Stimulated activated CD4-positive, alpha-beta T cell treated with anti-CD3 and anti-CD28 coated beads, TNF-alpha, amount 100 ng/mL, for 4 hours (primary cell): ENCODE data around the gene GPC3.

Source experiments
- DNase-seq, 3 experiments: peaks; one replicate each; pipeline ENCODE4 v3.0.0-alpha.2; 2020; ENCODE audit warnings: low read depth in 3 of 3

The GPC3 gene

DNA sequence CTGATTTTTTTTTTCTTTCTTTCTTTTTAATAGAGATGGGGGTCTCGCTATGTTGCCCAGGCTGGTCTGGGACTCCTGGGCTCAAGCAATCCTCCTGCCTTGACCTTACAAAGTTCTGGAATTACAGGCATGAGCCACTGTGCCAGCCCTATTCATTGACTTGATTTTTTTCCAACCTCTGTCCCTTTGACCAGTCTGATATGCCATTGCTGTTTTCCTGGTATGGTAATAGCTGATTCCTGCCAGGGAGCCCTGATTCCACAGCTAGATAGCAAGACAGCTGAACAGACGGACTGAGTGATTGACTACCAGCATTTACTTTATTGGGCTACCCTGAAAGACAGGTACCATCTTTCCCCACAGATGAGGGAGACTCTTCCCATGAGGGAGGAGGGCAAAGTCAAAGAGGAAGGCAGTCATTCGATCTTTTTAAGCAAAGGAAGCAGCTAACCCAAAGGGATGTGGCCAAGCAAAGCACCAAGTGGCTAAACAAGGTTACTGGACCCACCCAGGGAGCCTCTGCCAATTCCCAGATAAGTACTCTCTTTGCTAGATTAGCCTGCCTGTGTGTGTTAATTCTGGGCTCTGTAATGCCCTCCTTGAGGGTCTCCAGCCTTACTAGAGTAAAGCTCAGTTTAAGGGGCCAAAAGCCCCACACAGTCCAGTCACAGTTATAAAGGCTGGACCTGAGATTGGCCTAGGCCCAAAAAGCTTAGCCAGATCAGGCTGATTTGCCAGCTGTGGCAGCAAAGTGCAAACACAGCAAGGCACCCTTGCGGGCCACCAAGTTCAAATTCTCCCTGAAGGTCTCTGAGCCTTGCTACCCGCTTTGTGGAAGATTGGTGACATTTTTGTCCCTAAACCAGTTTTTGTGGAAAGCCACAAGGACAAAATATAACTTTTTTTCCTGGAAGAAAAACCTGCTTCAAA, 377.7 kb downstream of the GPC3 start:
- DNase-seq = no peak

DNA sequence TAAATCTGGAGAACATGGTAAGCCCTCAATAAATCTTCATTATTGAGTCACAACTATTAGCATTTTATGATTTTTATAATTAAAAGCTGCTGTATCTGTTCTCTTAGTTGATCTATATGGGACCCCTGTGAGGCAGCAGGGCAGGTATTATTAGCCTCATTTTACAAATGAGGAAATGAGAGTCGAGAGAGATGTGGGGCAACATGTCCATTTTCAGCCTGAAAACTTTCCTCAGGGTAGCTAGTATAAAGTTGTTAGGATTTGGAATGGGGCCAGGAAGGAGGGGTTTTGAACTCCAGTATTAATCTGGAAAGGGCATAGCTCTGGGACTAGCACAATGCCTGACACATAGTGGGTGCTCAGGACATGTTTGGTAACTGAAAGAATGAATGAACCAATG, 378.4 kb downstream of the GPC3 start:
- DNase-seq = no peak

DNA sequence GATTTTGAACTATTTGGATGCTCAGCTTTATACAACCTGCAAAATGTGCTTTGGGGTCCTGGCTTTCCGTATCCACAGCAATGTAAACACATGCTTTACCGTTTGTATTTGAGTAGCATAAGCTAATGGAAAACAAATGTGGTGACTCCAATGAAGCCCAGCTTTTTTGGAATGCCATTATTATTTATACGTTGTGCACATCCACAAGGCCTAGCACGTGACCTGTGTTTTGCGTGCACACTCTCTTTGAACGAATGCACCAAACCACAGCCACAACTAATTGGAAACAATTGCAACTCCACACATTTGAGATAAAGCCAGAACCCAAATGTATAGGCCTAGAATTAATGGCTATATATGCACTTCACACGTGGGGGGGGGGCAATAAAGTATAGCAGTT, 380.6 kb downstream of the GPC3 start:
- DNase-seq = no peak

DNA sequence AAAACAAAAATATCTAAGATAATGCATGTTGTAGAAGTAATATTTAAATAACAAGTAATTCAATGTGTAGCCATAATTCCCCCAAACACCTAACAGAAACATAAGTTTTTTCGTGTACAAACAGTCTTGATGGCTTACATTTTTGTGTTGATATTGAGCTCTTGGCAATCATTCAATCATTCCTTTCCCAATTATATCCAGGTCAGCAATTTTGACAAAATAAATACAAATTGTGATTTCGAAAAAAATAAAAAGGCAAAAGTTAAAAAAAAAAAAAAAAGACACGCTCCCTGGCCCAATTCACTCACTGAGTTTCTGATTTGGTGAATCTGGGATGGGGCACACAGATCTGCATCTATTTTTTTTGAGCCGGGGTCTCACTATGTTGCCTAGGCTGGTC, 382.5 kb downstream of the GPC3 start:
- DNase-seq = no peak

DNA sequence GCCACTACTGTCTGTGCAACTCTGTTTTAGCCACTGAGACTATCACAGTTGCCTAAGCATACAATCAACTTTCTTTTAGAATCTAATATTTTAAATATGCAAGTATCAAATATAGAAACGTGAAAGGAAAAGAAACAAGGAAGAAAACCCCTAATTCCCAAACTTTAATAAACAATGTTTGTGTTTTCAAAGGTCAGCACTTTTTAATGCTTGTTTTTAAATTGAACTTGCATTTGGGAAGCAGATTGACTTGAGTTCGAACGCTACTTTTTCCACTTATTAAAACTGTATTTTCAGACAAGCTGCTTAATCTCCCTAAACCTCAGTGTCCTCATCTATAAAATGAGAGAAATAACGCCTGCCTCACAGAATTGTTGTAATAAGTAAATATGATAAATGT, 384.3 kb downstream of the GPC3 start:
- DNase-seq = no peak

DNA sequence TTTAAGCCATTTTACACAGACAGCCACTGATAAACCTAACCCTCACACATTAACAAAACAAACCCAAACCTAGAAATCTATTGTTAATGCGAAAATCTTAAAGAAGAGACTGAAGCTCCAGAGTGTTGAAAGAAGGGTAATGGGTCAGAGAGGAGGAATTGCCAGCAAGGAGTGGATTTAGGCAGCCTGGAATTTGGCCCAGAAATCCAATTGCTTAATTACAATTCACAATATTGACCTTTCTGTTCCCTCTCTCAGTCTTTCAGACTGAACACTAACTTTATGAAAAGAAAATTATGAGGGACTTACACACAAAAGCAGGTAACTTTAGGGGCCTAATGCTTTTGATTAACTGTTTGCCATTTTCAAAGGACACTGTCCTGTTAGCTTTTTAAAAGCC, 384.9 kb downstream of the GPC3 start:
- DNase-seq = no peak

DNA sequence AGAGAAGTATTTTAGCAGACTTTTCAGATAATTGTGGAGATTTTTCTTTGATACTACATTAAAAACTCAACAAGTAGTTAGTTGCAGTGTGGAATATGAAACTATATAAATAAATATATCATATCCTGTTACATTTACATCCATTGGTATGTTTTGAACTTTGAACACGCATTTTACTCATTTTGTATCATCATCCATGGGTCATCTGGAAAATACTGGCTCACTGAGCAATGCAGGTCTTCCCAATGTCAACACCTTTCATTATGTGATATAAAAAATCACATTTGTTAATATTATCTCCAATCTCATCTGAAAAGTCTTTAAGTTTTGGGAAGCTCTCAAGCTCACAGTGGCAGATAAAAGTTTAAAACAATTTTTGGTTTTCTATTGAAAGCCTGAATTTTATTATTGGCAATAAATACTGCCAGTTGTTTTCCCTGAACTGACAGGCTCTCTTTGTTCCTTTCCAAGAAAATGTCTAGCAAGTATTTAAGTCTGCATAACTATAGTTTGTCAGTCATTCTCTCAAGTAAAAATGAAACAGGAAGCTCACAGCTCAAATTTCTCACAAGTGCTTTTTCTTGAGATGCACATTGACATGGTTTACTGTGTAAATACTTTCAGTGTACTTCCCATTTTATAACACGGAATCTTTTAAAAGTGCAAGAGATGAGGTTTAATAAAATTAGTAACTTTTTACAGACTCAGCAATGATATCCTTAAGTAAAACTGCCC, 386.6 kb downstream of the GPC3 start:
- DNase-seq = no peak

DNA sequence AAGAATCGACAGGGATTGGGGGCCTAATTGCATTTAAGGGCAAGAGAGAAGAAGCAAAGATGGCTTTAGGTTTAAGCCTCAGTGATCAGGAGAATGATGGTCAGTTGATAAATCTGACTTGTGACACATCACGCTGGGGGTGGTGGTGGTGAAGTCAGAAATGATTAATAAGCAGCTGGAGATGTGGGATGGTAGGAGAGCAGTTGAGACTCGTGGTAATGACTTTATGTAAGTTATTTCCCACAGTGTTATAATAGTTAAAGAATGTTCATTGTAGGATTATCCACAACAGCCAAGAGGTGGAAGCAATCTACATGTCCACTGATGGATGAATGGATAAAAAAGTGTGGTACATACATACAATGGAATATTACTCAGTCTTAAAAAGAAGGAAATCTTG, 391.2 kb downstream of the GPC3 start:
- no peak for DNase-seq

DNA sequence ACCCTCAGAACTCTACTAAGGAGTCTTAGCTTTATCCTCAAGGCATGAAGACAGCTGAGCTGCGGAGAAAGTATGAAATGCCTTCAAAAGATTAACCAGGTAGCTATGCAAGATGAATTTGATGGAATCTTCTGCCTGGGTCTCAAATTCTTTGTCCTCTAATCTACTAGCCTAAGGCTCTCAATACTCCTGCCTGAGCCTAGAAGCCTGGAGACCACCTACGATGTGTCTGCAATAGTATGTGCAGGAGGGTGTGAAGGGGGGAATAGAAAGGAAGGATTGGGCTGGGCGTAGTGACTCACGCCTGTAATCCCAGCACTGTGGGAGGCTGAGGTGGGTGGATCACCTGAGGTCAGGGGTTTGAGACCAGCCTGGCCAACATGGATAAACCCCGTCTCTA, 391.9 kb downstream of the GPC3 start:
- DNase-seq = no peak

DNA sequence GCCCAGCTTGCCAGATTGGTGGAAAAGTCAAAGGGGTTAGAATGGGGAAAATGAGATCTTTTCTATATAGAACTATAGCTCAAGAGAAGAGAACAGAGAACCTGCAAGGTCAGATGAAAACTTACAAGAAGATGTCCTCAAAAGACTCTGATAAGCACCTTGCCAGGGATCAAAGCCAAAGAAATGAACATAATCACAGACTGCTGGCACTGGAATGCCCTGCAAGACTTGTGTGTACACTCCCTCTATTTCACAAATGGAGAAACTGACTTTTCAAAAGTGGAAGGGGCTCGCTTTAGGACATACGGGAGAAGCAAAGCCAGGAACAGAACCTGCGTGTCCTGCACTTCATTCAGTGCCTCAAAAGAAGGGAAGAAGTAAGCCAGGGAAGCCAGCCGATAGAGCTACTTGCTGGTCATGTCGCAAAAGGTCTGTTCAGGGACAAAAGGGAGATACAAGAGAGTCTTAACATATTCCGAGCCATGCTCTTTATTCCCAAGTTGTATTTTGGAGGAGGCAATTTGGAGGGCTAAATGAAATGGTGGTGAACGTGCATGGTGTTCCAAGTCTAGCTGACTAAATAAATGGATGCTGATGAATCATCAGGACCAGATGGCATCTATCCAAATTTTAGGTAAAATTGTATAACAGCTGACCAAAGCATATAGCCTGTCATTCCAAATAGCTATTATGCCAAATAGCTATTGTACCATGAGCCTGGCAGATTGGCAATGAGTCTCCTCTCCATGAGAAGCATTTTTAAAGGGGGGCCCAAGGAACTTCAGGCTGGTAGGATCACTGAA, 394.5 kb downstream of the GPC3 start:
- no peak for DNase-seq

DNA sequence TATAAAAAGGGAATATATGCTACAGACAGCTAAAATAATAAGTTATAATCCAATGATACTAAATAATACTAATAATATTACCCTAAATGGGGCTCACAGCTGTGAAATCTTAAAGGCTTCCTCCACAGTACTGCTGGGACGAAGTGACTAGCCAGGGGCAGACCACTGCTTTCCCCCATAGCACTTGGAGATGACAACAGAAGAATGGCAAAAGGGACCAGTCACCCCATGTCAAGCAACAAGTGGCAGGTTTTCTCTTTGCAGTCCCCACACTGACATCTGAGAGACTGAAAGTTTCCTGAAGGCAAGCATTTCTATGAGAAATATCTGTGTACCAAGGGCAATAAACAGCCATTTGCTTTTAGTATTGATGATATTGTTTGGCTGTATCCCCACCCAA, 396.6 kb downstream of the GPC3 start:
- DNase-seq = no peak

DNA sequence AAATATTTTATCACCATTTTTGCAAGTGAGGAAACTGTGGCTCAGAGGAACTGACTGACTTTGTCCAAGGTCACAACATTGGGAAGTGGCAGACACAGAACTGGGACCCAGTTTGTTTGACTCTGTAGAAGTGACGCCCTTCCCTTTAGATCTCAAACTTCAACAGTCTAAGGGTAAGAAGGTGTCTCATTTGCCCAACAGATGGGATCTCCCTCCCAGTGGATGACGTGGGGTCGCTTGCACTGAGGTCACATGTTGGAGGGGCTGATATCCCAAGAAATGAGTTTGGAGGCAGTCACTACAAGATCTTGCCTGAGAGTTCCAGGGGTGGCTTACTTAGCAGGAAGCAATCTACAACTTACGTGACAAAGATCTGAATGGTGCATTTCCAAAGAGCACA, 397.6 kb downstream of the GPC3 start:
- no peak for DNase-seq

DNA sequence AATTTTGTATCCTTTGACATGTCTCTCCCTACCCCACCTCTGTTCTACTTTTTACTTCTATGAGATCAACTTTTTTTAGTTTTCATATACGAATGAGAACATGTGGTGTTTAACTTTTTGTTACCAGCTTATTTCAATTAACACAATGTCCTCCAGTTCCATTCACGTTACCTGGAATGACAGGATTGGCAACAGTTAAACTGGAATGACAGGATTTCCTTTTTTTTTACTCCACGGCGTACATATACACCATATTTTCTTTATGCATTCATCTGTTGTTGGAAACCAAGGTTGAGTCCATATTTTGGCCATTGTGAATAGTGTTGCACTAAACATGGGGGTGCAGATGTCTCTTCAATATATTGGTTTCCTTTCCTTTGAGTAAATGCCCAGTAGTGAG, 398.3 kb downstream of the GPC3 start:
- DNase-seq = no peak

DNA sequence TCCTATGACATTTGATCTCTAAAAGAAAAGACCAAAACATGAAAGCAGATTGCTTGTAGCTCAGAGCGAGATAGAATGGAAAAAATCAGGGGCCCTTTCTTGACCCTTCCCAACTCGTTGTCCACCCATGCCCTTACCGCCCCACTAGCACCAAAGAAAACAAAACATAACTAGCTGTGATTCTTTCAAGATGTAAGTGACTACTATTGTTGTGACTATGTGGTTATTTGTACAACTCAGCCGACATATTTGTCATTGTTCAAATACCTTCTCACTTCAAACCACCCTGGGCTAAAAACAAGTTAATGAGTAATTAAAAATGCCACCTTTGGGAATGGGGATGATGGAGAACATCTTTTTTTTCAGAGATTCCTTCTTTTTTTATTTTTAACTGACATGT, 399.0 kb downstream of the GPC3 start:
- no peak for DNase-seq

DNA sequence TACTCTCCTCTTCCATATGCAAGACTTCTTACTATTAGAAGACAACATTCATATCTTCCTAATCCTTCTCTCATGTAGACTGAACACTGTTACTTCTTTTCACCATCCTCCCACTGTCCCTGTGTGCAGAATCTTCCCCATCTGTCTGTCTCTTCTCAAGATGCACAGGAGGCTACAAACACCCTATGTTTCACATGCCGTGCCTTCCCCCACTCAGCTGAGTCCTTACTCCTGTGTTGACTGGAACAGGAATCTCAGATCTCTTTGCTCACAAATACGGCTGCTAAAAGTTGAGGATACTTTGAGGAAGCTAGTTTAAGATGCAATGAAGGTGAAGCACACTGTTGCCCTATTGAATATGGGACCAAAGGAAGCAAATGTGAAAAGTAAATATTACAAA, 401.6 kb downstream of the GPC3 start:
- no peak for DNase-seq

DNA sequence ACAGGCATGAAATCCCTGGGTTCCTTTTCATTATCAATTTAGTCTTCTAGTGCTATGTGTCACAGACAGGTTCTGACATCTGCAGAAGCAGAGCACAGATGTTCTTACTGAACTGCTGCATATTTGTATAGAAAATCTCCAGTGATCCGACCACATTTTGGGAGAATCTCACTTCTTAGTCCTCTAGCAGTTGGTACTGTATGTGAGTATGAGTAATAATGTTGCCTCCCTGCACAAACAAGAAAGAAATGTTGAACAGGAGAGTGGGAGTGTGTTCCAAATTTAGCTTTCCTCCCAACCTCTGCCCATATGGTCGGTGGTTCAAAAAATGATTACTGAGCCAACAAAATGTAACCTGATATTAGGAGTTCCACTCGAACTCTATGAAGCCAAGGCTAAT, 404.8 kb downstream of the GPC3 start:
- DNase-seq = no peak

DNA sequence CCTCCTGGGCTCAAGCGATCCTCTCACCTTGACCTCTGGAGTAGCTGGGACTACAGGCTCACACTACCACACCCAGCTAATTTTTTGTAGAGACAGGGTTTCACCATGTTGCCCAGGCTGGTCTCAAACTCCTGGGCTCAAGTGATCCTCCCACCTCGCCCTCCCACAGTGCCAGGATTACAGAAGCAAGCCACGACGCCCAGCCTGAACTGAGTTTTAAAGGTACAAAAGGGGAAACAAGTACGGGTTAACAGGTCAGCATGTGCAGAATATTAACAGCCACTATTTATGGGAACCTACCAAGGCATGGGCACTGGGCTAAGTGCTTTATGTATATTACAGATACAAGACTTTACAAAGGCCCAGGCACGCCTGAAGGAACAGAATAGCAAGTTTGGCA, 405.8 kb downstream of the GPC3 start:
- no peak for DNase-seq

DNA sequence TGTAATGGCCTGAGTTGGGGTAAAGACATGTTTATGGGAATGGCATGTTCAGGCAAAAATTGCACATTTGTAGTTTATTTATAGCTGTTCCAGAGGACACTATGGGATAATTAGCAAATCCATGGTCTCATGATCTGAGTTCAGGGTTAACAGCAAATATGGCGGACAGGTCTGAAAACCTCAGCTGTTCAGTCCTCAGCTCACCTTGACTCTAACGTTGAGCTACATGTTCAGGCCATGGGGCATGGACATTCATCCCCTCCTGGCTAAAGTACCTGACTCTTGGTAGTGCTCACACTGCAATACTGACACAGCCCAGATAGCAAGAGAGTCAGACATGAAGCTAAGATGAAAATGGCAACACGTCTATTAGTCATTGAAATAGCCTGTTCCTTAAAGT, 408.5 kb downstream of the GPC3 start:
- DNase-seq = no peak

DNA sequence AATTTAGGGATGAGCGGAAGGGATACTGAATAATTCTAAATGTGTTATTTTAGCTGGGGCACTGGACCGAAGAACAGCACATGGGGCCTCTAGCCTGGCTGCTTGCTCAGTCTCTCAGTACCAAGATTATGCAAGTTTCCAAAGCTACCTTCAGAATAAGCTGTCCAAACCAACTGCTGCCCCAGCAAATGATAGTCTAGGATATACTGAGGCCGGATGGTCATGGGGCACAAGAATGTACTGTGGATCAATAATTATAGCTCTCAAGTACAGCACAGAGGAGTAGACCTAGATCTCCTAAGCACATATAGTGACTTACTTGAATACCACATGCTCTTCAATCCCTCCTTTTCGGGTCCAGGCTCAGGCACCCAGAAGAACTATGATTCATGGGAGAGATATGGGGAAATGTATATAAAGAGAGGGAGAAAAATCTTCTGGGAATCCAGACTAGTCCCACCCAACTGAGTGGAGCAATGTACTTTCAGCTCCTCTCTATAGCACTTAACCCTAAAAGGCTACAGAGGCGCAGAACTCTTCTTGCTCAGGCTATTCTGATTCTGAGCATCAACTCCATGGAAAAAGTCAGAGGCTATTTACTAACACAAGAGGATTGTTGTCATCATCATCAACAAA, 409.8 kb downstream of the GPC3 start:
- no peak for DNase-seq

DNA sequence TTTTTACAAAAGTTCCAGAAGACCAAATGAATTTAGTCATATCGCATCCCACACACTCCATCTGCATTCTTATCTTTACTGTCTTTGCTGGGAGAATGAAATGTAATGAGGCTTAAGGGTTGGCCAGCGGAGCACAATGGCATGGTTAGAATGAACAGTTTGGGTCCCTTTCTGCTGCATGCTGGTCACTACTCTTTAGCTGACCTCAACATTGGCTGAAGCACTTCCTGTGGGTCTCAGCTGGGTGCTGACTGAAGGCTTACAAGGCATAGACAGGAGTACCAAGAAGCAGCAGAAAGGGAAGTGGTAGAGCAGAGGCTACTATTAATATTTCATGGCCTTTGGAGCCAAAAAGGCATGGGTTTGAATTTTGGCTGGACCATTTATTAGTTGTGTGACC, 410.7 kb downstream of the GPC3 start:
- DNase-seq = no peak

DNA sequence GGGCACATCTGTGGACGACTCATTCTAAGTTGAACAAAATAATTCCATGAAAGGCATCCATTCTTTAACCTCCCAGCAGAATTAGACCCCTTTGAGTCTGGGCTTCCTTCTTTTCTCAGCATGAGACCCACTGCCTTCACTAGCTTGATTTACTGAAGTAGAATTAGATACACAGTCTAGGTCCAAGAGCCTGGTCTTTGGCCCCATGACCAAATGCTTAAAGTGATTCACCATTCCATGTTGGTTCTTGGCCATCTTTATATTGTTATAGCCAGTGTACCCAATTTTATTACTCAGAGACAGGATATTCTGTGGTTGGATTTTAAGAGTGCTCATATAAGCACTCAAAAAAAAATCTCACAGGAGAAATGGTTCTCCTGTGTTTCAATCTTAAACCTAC, 414.8 kb downstream of the GPC3 start:
- no peak for DNase-seq

DNA sequence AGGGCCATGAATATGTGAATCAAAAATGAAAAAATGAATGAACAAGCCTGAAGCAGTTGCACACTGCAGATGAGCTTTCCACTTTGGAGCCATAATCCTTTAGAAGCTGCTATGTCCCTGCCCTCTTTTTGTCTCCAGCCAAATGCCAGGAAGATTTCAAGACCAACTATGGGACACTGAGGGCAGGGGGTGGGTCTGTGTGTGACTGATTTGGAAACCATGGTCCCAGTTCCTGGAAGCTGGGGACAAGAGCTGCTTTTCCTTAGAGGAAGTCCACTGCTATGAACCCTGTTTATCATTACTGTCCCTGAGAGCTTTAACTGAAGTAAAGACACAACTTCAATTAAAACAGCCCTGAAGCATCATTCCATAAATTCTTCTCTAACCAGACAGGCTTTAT, 416.2 kb downstream of the GPC3 start:
- no peak for DNase-seq
